Esophagus muscularis mucosa (tissue), 4 donors: ENCODE data around the gene CAMK1D. TPM values are rescaled to one million over a fixed set of nuclear protein-coding genes. Genes with fewer than 3 reads are reported as not detected.

Experiments
- DNase-seq: peaks from one replicate; pipeline ENCODE4 v3.0.0-alpha.2; 2017; ENCODE audit errors: extremely low spot score
- H3K27ac ChIP-seq, 4 donors: fragments of 200-600 bp; sonication (generic); replicated peaks in 1 of 4; 1 replicate in 3 of 4; 2 replicates in 1 of 4; pipeline ENCODE4 v1.5.1; 2016 to 2019; ENCODE audit warnings: mild to moderate bottlenecking in 1 of 4
- H3K27me3 ChIP-seq, 4 donors: fragments of 200-600 bp; sonication (generic); one replicate each; pipeline versions ENCODE4 v1.5.1 to v1.6.0; 2016 to 2019
- H3K36me3 ChIP-seq, 4 donors: fragments of 200-600 bp; sonication (generic); one replicate each; pipeline ENCODE4 v1.5.1; 2016 to 2019
- H3K4me1 ChIP-seq, 4 donors: fragments of 200-600 bp; sonication (generic); one replicate each; pipeline ENCODE4 v1.5.1; 2016 to 2019
- H3K4me3 ChIP-seq, 4 donors: fragments of 200-600 bp; sonication (generic); 1 replicate in 2 of 4; 2 replicates in 2 of 4; pipeline ENCODE4 v1.5.1; 2016 to 2019; ENCODE audit warnings: mild to moderate bottlenecking in 4 of 4, moderate library complexity in 1 of 4
- H3K9me3 ChIP-seq, 4 donors: fragments of 200-600 bp; sonication (generic); 1 replicate in 3 of 4; 2 replicates in 1 of 4; pipeline ENCODE4 v1.5.1; 2016 to 2019
- CTCF ChIP-seq, 3 experiments: fragments of 200-600 bp in 2 of 3; fragments of 450-650 bp in 1 of 3; sonication (generic) in 2 of 3; IDR thresholded peaks; one replicate each; pipeline ENCODE4 v1.5.1; 2017 to 2019; ENCODE audit warnings: antibody characterized with exemption in 3 of 3, mild to moderate bottlenecking in 2 of 3, moderate library complexity in 1 of 3
- EP300 ChIP-seq: sonication (generic); formaldehyde crosslinking; IDR thresholded peaks from one replicate; pipeline ENCODE4 v1.6.1; 2017; ENCODE audit warnings: antibody characterized with exemption
- POLR2A ChIP-seq: fragments of 450-650 bp; IDR thresholded peaks from one replicate; pipeline ENCODE4 v1.6.1; 2017; ENCODE audit warnings: antibody characterized with exemption, moderate library complexity, mild to moderate bottlenecking, low read depth
- POLR2AphosphoS5 ChIP-seq, 2 donors: sonication (generic); formaldehyde crosslinking; IDR thresholded peaks; one replicate each; pipeline ENCODE4 v1.6.1; 2017; ENCODE audit warnings: antibody characterized with exemption in 2 of 2
- WGBS: methylation state at CpG from one replicate; pipeline ENCODE4 v1.1.5; 2018; 5-methylcytosine and 5-hydroxymethylcytosine counted together
- intact Hi-C: fragments of 100-400 bp; cut with DNase I; formaldehyde crosslinking; loops from one replicate; pipeline ENCODE4 v1.15.1; 2023
- small RNA-seq, 3 donors: library from RNA; depleted of rRNA; stranded (forward); fragments of <200 nt; gene quantifications; one replicate each; pipeline ENCODE3, GENCODE V24; 2016
- total RNA-seq, 4 donors: library from RNA; depleted of rRNA; stranded (reverse); fragments of >200 nt; gene quantifications; one replicate each; pipeline versions ENCODE4 v1.1.0 to v1.2.1, GENCODE V29; 2016

Gene CAMK1D
- total RNA-seq, 4 donors from 2014 or later = 8.4 to 15.4 (median 11.3) TPM

DNA sequence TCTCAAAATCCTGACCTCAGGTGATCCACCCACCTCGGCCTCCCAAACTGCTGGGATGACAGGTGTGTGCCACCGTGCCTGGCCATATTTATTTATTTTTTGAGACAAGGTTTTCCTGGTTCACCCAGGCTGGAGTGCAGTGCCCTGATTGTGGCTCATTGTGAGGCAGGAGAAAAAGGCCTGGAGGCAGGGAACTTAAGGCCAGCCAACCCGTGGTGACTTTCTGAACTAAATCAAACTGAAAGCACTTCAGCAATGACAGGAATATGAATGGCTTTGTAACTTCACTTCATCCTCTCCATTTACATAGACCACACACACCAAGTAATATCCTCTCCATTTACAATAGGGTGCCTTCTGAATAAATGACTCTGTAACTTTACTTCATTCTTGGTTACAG, 527.8 kb downstream of the CAMK1D start:
- intact Hi-C loops = no loop called here
- Histone ChIP-seq H3K4me1 (peaks cover 0 to 44% (median 31%) of the 10 kb centered on the region in 4 donors), H3K9me3 (no peaks in the 10 kb centered on the region), H3K27me3 (no peaks in the 10 kb centered on the region), H3K4me3 (no peak overlapping the region), H3K27ac (no peak overlapping the region), H3K36me3 (no peaks in the 10 kb centered on the region)
- WGBS = 81% methylated on average over 3 of the region's 3 CpGs
- TF ChIP-seq POLR2A = no peak
- no peak for TF ChIP-seq POLR2AphosphoS5 (IDR thresholded peaks at IDR 0.05)
- TF ChIP-seq EP300 = no peak
- no peak for TF ChIP-seq CTCF (IDR thresholded peaks at IDR 0.05)
- no peak for DNase-seq

DNA sequence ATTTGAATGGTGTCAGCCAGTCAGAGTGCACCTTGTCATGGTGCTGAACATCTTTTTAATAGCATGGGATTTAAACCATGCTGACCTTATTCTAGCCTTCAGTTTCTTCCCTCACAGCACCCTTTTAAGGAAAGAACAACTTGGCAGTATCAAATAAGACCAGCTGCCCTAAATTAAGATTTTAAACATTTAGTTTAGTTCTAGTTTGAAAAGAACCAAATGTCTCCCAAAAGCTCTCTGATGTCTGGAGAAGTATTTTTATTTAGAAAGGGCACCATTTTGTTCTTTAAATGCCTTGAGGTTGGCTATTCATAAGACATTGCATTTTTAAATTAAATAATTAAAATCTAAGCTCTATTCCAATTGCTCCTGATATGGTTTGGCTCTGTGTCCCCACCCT, 531.1 kb downstream of the CAMK1D start:
- Histone ChIP-seq H3K4me3 (no peak overlapping the region), H3K27me3 (no peaks in the 10 kb centered on the region), H3K27ac (no peak overlapping the region), H3K4me1 (peaks cover 0 to 24% (median 17%) of the 10 kb centered on the region in 4 donors), H3K36me3 (no peaks in the 10 kb centered on the region), H3K9me3 (no peaks in the 10 kb centered on the region)
- intact Hi-C loops = no loop called here
- no peak for DNase-seq
- no peak for TF ChIP-seq POLR2AphosphoS5 (IDR thresholded peaks at IDR 0.05)
- TF ChIP-seq EP300 = no peak
- TF ChIP-seq CTCF (IDR thresholded peaks at IDR 0.05) = no peak
- TF ChIP-seq POLR2A = no peak

GRCh38 chr10:12884851-12885250, 535.5 kb downstream of the CAMK1D start:
- H3K4me1 ChIP-seq = peaks cover 0 to 34% (median 25%) of the 10 kb centered on the region in 4 donors
- TF ChIP-seq CTCF (IDR thresholded peaks at IDR 0.05) (no peak), EP300 (no peak), POLR2A (no peak), POLR2AphosphoS5 (IDR thresholded peaks at IDR 0.05) (no peak)
- H3K36me3 ChIP-seq = no peaks in the 10 kb centered on the region
- 82% methylated on average over 6 of the region's 6 CpGs for WGBS
- H3K27ac ChIP-seq = no peak overlapping the region
- H3K27me3 ChIP-seq = no peaks in the 10 kb centered on the region
- DNase-seq = no peak
- H3K4me3 ChIP-seq = no peak overlapping the region
- intact Hi-C loops = no loop called here
- H3K9me3 ChIP-seq = no peaks in the 10 kb centered on the region

Small RNA genes lying within 50 kb of the gene (small RNA-seq; reads per million reads assigned to genes)
- gene MIR4480 (0 reads per million in 3 donors), gene MIR548Q (0 reads per million in 3 donors), gene RF00279 (0 reads per million in 3 donors), gene RN7SL198P (0 reads per million in 3 donors), gene RNU6ATAC39P (0 reads per million in 3 donors)

Other genes with a start within 250 kb of the CAMK1D start
- 1 to 10 TPM; 4.1 to 8.5 (median 7.4) TPM for gene SEC61A2, start 219.9 kb upstream of the CAMK1D start, total RNA-seq
- gene NUDT5, start 153.7 kb upstream of the CAMK1D start, total RNA-seq = 10 to 100 TPM; 19.9 to 23.7 (median 21.4) TPM
- gene CDC123, start 153.4 kb upstream of the CAMK1D start, total RNA-seq = 10 to 100 TPM; 46.9 to 50.2 (median 48.5) TPM